Gastroesophageal sphincter (tissue), 3 donors: ENCODE data around the gene FIGNL2.

Experiments used
- EP300 ChIP-seq: sonication (generic); formaldehyde crosslinking; IDR thresholded peaks from one replicate; pipeline ENCODE4 v1.6.1; 2017; ENCODE audit warnings: antibody characterized with exemption, mild to moderate bottlenecking
- POLR2A ChIP-seq, 2 donors: fragments of 450-650 bp; IDR thresholded peaks; one replicate each; pipeline ENCODE4 v1.6.1; 2017; ENCODE audit warnings: antibody characterized with exemption in 2 of 2, mild to moderate bottlenecking in 2 of 2, moderate library complexity in 1 of 2
- POLR2AphosphoS5 ChIP-seq: sonication (generic); formaldehyde crosslinking; IDR thresholded peaks from one replicate; pipeline ENCODE4 v1.6.1; 2017; ENCODE audit warnings: antibody characterized with exemption
- TF ChIP-seq, protein P1 (sequence below), 4 experiments: fragments of 200-600 bp in 2 of 4; fragments of 450-650 bp in 2 of 4; sonication (generic) in 1 of 4; IDR thresholded peaks; one replicate each; pipeline ENCODE4 v1.5.1; 2017 to 2019; ENCODE audit warnings: antibody characterized with exemption in 4 of 4, mild to moderate bottlenecking in 2 of 4, moderate library complexity in 2 of 4

DNA sequence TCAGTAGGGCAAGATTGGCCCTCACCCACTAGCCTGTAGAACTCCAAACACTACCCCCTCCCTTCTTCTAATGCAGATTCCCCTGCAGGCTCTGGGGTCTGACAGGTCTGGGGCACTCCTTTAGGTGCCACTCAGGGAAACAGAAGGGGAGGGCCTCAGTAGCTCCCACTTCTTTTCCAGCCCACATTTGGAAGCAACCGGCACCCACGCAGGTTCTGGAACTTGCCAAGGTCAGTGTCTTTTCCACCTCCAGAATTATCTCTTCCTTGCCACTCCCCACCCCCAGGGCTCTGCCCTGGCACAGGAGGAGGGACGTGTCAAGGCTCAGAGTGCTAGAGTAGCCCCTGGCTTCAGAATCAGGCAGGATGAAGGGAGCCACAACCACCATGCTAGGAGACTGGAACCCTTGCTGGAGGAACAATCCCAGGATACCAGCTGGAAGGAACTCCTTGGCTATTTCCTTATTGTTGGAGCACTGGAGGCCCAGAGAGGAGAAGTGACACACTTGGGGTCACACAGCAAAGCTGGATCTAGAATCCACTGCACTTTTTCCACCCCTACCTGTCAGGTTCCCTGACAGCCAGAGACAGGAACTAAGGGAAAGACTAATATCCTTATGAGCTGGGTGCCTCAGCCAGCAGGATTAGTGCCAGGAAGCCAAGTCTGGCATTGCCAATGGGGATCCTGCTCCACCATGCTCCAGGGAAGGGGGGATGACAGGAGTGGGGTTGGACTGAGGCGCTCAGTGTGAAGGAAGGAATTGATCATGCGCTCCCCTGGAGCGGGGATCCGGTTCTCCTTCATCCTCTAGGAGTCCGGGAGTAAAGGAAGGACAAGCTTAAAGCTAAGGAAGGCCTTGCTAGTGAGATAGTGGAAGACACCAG is 1.8 kb upstream of the FIGNL2 start:
- TF ChIP-seq, protein P1, sequence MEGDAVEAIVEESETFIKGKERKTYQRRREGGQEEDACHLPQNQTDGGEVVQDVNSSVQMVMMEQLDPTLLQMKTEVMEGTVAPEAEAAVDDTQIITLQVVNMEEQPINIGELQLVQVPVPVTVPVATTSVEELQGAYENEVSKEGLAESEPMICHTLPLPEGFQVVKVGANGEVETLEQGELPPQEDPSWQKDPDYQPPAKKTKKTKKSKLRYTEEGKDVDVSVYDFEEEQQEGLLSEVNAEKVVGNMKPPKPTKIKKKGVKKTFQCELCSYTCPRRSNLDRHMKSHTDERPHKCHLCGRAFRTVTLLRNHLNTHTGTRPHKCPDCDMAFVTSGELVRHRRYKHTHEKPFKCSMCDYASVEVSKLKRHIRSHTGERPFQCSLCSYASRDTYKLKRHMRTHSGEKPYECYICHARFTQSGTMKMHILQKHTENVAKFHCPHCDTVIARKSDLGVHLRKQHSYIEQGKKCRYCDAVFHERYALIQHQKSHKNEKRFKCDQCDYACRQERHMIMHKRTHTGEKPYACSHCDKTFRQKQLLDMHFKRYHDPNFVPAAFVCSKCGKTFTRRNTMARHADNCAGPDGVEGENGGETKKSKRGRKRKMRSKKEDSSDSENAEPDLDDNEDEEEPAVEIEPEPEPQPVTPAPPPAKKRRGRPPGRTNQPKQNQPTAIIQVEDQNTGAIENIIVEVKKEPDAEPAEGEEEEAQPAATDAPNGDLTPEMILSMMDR (IDR thresholded peaks at IDR 0.05): no peak
- TF ChIP-seq POLR2AphosphoS5 (no peak), POLR2A (IDR thresholded peaks at IDR 0.05) (no peak), EP300 (no peak)
